WTC11 (cell line): ENCODE data around the gene CACNA1B.

Experiments
- ATF1 ChIP-seq: sonication (generic); formaldehyde crosslinking; IDR thresholded peaks from 2 replicates; pipeline ENCODE4 v1.8.1; 2023; ENCODE audit warnings: mild to moderate bottlenecking, moderate library complexity, missing genetic modification reagents
- KAT7 ChIP-seq: sonication (generic); formaldehyde crosslinking; IDR thresholded peaks from 2 replicates; pipeline ENCODE4 v1.8.1; 2023; ENCODE audit warnings: missing genetic modification reagents, mild to moderate bottlenecking, borderline replicate concordance
- NFYB ChIP-seq: sonication (generic); formaldehyde crosslinking; conservative IDR thresholded peaks from 2 replicates; pipeline ENCODE4 v1.8.0; 2022; ENCODE audit warnings: low read depth, missing genetic modification reagents
- NR3C1 ChIP-seq: sonication (generic); formaldehyde crosslinking; conservative IDR thresholded peaks from 2 replicates; pipeline ENCODE4 v1.8.1; 2023; ENCODE audit warnings: low read depth, mild to moderate bottlenecking, missing genetic modification reagents
- TP53 ChIP-seq: sonication (generic); formaldehyde crosslinking; IDR thresholded peaks from 2 replicates; pipeline ENCODE4 v1.8.1; 2023; ENCODE audit warnings: mild to moderate bottlenecking, missing genetic modification reagents
- ZNF121 ChIP-seq: sonication (generic); formaldehyde crosslinking; IDR thresholded peaks from 2 replicates; pipeline ENCODE4 v1.8.0; 2023; ENCODE audit warnings: missing genetic modification reagents
- TF ChIP-seq, protein P1 (sequence below): fragments of 200-600 bp; IDR thresholded peaks from 2 replicates; pipeline ENCODE4 v1.8.0; 2022; ENCODE audit warnings: antibody characterized with exemption
- TF ChIP-seq, protein P2 (sequence below): sonication (generic); formaldehyde crosslinking; IDR thresholded peaks from 2 replicates; pipeline ENCODE4 v1.8.0; 2023; ENCODE audit warnings: mild to moderate bottlenecking, missing genetic modification reagents
- TF ChIP-seq, protein P3 (sequence below): sonication (generic); formaldehyde crosslinking; IDR thresholded peaks from 2 replicates; pipeline ENCODE4 v1.8.1; 2022; ENCODE audit warnings: low read depth, missing genetic modification reagents, borderline replicate concordance
- TF ChIP-seq, protein P4 (sequence below): sonication (generic); formaldehyde crosslinking; IDR thresholded peaks from 2 replicates; pipeline ENCODE4 v1.8.0; 2022; ENCODE audit warnings: mild to moderate bottlenecking, missing genetic modification reagents

DNA sequence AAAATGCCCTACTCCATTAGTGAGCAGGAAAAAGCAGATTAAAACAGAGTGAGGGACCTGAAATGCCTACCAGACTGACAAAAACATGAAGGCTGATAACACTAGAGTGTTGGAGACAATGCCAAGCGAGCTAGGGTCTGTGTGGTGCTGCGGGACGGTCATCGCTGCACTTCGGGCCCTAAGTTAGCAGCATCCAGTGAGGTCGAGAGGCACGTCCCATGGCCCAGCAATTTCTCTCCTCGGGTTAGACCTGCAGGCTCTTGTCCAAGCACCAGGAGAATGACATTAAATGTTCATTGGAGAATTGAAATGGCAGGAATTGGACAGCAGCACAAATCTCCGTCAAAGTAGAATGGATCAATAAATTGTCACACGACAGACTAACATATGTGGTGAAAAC is 5.3 kb upstream of the CACNA1B start:
- no peak for TF ChIP-seq NFYB (CRISPR knock-in tag)
- TF ChIP-seq, protein P1, sequence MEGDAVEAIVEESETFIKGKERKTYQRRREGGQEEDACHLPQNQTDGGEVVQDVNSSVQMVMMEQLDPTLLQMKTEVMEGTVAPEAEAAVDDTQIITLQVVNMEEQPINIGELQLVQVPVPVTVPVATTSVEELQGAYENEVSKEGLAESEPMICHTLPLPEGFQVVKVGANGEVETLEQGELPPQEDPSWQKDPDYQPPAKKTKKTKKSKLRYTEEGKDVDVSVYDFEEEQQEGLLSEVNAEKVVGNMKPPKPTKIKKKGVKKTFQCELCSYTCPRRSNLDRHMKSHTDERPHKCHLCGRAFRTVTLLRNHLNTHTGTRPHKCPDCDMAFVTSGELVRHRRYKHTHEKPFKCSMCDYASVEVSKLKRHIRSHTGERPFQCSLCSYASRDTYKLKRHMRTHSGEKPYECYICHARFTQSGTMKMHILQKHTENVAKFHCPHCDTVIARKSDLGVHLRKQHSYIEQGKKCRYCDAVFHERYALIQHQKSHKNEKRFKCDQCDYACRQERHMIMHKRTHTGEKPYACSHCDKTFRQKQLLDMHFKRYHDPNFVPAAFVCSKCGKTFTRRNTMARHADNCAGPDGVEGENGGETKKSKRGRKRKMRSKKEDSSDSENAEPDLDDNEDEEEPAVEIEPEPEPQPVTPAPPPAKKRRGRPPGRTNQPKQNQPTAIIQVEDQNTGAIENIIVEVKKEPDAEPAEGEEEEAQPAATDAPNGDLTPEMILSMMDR: no peak
- TF ChIP-seq, protein P2, sequence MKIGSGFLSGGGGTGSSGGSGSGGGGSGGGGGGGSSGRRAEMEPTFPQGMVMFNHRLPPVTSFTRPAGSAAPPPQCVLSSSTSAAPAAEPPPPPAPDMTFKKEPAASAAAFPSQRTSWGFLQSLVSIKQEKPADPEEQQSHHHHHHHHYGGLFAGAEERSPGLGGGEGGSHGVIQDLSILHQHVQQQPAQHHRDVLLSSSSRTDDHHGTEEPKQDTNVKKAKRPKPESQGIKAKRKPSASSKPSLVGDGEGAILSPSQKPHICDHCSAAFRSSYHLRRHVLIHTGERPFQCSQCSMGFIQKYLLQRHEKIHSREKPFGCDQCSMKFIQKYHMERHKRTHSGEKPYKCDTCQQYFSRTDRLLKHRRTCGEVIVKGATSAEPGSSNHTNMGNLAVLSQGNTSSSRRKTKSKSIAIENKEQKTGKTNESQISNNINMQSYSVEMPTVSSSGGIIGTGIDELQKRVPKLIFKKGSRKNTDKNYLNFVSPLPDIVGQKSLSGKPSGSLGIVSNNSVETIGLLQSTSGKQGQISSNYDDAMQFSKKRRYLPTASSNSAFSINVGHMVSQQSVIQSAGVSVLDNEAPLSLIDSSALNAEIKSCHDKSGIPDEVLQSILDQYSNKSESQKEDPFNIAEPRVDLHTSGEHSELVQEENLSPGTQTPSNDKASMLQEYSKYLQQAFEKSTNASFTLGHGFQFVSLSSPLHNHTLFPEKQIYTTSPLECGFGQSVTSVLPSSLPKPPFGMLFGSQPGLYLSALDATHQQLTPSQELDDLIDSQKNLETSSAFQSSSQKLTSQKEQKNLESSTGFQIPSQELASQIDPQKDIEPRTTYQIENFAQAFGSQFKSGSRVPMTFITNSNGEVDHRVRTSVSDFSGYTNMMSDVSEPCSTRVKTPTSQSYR: no peak
- no peak for TF ChIP-seq ATF1 (CRISPR knock-in tag)
- TF ChIP-seq KAT7: no peak
- TF ChIP-seq, protein P3, sequence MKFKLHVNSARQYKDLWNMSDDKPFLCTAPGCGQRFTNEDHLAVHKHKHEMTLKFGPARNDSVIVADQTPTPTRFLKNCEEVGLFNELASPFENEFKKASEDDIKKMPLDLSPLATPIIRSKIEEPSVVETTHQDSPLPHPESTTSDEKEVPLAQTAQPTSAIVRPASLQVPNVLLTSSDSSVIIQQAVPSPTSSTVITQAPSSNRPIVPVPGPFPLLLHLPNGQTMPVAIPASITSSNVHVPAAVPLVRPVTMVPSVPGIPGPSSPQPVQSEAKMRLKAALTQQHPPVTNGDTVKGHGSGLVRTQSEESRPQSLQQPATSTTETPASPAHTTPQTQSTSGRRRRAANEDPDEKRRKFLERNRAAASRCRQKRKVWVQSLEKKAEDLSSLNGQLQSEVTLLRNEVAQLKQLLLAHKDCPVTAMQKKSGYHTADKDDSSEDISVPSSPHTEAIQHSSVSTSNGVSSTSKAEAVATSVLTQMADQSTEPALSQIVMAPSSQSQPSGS (CRISPR knock-in tag): no peak
- TF ChIP-seq, protein P4, sequence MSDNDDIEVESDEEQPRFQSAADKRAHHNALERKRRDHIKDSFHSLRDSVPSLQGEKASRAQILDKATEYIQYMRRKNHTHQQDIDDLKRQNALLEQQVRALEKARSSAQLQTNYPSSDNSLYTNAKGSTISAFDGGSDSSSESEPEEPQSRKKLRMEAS (CRISPR knock-in tag): no peak
- TF ChIP-seq TP53 (CRISPR knock-in tag): no peak
- TF ChIP-seq ZNF121: no peak
- TF ChIP-seq NR3C1 (CRISPR knock-in tag): no peak
